OCI-M2 (cell line): ENCODE data around the gene C1orf105.

ENCODE experiments used
- DNase-seq: peaks from one replicate; lab custom pipeline; 2025; ENCODE audit not compliant: unreplicated experiment; lab: John Stamatoyannopoulos, UW

C1orf105 gene

GRCh38 chr1:172395576-172395975, 24.9 kb upstream of the C1orf105 start:
- no peak for DNase-seq

DNA sequence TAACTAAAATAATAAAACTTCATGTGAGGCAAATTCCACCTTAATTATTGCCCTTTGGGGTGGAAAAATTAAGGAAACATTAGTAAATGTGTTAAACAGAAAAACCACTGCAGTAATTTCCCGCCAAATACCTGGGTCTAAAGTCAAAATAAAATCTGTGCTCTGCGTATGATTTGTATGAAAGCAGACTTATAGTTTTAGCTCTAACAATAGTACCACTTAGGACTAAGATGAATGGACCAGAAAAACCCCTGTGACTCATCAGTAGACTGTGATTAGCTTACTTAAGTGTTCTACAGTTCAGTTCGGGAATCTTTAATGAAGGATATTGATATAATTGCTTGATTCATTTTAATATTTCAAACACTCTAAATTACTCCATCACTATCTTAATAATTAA, 23.3 kb upstream of the C1orf105 start:
- DNase-seq: no peak

DNA sequence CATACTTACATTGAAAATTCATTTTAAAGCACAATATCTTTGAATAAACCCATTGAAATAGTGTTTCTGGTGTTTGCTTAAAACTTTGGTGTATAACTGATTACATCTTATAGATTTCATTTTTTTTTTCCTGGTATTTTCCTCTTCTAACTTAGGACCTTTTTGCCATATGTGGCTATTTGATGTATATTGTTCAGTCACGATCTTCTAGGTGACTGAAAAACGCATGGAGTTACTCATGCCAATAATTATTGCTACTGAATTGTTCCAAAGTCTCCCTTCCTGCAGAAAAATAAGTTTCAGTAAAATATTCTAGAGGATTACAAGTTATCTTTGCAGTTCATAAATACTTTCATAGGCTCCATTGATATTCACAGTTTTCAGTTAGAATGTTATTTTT, 22.9 kb upstream of the C1orf105 start:
- DNase-seq: no peak

- DNase-seq: no peak
Measured at GRCh38 chr1:172398193-172398592, 22.3 kb upstream of the C1orf105 start.

GRCh38 chr1:172398970-172399755, 21.3 kb upstream of the C1orf105 start:
- DNase-seq: no peak

DNA sequence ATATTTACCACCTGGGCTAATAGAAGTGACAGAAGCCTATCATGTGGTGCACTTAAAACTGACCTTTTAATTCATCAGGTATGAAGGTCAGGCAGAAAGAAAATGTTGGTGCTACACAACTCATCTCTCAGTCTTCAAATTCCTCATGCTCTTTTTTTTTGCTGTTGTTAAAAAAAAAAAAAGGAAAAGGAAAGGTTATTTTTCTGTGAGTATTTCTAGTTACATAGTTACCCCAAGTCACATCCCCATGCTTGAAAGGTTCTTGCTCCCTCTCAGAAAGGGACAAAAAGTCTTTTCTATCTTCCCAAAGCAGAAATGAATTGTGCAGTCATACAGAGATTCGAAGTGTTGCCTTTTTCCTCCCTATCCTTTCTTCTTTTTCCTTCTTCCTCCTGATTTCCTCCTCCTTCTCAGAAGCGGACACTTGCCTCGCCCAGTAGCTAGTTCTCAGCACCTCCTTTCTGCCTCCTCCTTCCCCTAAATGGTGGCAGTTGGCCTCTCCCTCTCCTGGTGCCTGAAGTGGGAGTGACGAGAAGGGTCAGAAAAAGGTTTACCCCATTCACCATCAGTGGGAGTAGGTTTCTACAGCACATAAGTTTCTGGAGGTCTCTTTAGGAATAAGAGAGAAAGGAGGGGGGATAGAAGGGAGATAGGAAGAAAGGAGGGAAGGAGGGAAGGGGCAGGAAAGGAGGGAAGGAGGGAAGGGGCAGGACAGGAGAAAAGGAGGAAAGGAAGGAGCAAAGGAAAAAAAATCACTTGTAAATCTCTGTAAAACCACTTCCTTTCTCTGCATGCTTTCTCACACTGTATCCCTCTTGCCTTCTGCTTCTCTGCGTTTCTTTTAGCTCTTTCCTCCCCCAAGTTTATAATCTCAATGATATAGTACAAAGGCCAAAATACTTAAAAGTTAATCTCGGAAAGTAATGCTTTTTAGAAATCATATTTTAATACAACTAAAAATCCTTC, 20.4 kb upstream of the C1orf105 start:
- no peak for DNase-seq

DNA sequence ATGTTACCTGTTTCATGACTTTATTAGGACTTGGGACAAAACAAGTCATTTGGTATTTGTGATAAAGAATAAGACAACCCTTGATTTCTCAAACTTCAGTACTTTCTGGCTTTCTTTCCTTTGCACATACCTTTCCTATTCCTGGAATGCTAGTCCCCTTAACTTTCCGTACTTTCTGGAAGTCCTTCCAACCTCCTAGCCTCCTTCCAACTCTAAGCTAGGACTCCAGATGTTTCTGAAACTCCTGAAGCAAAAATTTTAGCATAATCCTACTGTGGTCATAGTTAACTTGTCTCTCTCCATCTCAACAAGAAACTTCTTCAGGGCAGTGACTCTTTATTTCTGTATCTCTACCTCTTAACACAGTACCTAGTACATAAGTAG, 19.8 kb upstream of the C1orf105 start:
- no peak for DNase-seq

- DNase-seq: no peak
Measured at GRCh38 chr1:172401477-172401876, 19.0 kb upstream of the C1orf105 start.

DNA sequence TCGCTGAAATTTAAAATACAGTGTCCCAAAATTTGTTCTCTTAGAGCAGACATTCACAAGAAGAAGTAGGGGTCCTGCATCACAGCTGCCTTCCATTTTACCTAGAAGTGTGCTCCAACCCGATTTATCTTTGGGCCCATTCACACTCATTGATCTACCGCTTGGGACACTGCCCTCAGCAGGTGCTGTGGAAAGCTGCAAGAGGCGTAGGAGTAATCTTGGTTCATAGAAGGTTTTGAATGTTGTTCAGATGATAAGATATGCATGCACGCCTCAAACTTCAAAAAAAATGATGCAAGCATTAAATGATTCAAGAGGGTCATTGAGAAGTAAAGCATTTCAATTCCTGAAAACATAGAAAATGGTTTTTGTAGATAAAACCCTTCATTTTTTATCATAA, 18.6 kb upstream of the C1orf105 start:
- DNase-seq: no peak

- DNase-seq: no peak
Measured at GRCh38 chr1:172402878-172403569, 17.5 kb upstream of the C1orf105 start.

- DNase-seq: no peak
Measured at GRCh38 chr1:172404121-172404520, 16.4 kb upstream of the C1orf105 start.

GRCh38 chr1:172405912-172406311, 14.6 kb upstream of the C1orf105 start:
- DNase-seq: no peak

DNA sequence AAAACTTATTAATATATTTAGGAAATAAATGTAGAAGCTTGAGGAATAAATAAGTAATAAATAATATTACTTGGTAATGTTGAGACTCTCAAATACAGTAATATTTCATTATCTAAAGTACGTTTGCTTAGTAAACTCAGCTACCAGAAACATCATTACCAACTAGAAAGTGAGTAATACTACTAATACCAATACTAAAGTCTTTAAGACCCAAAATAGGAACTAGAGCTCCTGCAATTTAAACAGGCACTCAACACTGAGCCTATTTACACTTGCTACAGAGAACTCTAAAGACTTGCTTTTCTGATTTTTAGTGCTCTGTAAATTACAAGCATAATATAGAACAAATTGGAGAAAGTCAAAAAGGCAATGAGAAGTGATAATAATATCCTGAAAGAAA, 13.5 kb upstream of the C1orf105 start:
- no peak for DNase-seq

DNA sequence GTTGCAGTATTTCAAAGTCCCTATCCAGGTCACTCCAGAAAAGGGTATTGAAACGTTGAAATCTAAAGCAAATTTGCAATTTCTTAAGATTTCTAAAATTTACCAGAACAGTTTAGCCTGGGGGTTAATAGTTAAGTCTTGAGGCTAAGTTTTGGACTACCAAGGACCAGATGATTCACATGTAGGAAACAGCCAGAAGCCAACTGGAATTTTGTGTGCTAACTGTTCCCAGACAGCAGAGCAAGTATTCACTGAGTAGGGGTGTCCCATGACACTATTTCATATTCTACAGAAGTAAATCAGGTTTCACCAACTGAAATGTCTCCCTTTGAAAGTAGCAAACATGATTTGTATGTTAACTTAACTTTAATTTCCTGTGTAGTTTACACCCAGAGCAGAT, 11.5 kb upstream of the C1orf105 start:
- DNase-seq: no peak

DNA sequence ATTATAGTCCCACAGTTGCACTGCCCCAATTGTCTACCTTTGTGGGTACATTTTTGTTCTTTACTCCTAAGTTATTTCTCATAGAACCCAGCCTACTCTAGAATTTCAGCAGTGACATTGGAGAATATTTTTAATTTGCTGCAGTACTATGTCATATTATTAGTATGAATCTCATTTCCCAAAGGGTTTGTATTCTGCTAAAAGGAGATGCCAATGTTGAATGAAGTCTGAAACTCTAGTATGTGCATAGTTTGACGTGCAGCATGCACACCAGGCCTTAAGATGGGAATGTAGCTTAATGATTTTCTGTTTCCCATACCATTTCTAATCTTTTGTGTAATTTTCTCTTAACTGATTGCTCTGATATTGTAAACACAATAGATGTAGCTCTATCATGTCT, 10.5 kb upstream of the C1orf105 start:
- DNase-seq: no peak

DNA sequence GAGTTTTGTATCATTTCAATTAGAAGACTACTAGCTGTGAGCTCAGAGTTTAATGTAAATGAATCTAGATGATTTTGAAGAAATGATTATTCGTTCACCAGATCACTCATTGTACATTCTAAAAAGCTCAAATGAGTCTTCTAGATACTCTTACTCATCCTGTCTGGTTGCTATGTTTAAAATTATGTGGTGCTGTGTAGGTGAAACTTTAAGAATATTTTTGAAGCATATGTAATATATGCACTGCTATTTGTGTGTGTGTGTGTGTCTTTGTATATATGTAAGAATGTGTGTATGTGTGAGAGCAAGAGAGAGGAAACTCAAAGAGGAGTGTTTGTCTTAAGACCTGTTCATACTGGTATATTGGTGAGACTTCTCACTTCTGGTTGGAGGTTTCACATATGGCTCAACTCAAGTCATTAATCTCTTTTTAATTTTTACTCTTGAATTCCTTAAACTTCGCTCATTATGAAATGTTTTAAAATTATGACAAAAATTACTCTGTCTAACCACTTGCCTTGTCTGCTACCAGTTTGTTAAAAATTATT, 8.6 kb upstream of the C1orf105 start:
- DNase-seq: no peak

DNA sequence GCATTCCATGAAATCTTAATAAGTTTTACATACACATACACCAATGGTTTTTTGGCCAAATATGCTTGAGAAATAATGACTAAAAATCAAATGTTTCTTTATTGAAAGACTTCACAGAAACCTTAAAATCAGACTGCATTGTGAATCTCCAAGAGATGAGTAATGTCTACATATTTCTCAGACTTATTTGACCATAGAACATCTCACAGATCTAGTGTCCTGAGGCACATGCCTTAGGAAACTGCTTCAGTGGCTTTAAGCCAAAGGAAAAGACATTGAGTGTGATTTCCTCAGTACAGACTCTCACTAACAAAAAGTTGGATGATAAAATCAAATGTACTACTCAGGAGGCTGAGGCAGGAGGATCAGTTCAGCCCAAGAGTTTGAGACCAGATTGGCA, 6.2 kb upstream of the C1orf105 start:
- DNase-seq: no peak

DNA sequence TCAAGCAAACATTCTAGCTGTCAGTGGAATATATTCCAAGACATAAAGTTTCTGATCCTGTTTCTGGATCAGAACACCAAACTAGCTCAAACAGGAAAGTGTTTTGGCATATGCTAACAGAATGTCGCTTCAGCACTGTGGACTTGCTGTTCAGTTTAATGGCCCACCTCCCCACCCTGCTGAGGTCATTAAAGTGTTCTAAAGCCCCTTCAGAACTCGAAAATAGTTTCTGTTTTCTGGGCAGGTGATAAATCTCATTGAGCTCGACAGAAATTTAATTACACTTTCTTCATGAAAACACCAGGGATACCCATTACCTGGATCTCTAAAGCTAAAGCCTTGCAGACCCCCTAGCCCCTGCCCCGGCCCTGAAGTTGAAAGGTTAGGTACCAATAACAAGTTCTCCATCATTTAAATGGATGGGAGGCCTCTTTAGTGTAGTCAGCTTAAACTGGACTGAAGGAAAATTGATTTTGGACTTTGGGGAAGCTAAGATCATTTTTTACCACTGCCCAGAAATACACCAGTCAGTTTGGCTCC, 3.9 kb upstream of the C1orf105 start:
- DNase-seq: no peak

- DNase-seq: no peak
Measured at GRCh38 chr1:172417557-172417956, 2.9 kb upstream of the C1orf105 start.

- DNase-seq: no peak
Measured at GRCh38 chr1:172421974-172422604, 1.6 kb downstream of the C1orf105 start.

DNA sequence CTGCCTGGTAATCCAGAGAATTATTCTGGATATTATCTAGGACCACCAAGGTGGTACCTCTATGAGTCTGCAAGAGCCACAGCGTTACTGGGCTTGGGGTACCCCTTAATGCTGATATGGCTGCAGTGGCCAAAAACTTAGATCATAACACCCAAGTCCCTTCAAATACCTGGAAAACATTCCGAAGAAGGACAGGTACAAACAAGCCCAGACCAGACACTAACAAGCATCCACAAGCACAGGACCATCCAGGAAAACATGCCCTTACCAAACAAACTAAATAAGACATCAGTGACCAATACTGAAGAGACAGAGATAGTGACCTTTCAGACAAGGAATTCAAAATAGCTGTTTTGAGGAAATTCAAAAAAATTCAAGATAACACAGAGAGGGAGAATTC, 2.9 kb downstream of the C1orf105 start:
- no peak for DNase-seq
